Hepatic stellate cell (primary cell): ENCODE data around the gene CYP2D6.
"Not testable (repeated sequence)": the region's sequence is repeated elsewhere in the genome, so short reads cannot be mapped to it uniquely, and the experiment has no call there.

Source experiments
- DNase-seq: peaks from one replicate; pipeline ENCODE4 v3.0.0; 2011; ENCODE audit warnings: low spot score

The CYP2D6 gene

DNA sequence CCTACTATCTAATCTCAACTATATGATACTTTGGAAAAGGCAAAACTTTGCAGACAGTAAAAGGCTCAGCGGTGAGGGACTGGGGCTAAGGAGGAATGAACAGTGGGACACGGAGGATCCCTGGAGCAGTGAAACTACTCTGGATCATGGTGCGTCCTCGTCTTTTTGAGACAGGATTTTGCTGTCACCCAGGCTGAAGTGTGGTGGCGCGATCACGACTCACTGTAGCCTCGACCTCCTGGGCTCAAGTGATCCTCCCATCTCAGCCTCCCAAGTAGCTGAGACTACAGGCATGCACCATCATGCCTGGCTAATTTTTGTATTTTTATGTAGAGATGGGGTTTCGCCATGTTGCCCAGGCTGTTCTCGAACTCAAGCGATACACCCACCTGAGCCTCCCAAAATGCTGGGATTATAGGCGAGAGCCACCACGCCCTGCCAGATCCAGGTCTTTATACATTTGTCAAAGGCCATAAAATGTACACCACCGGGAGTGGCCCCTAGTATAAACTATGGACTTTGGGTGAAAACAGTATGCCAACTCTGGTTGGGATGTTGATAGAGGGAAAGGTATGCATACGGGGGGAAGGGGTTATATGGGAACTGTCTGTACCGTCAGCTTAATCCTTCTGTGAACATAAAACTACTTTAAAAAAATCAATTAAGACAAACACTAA, 28.0 kb upstream of the CYP2D6 start:
- no peak for DNase-seq

GRCh38 chr22:42156598-42156997, 26.0 kb upstream of the CYP2D6 start:
- DNase-seq, result no peak

DNA sequence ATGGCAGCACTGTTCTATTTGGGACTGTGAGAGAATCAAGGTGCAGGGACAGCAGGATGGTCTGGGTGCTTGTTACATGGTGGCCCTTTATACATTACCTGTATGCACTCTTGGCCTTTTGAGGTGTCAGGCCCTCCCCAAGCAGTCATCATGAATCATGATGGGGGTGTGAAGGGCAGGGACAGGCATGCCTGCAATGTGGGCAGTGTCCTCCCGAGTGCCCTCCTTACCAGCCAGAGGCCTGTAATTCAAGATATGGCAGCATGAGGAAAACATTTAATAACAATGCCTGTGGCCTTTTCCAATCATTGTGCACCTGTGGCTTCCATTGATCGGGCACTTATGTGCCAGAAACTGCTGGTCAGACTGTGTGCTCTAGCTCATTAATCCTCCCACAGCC, 25.5 kb upstream of the CYP2D6 start:
- DNase-seq, result no peak

DNA sequence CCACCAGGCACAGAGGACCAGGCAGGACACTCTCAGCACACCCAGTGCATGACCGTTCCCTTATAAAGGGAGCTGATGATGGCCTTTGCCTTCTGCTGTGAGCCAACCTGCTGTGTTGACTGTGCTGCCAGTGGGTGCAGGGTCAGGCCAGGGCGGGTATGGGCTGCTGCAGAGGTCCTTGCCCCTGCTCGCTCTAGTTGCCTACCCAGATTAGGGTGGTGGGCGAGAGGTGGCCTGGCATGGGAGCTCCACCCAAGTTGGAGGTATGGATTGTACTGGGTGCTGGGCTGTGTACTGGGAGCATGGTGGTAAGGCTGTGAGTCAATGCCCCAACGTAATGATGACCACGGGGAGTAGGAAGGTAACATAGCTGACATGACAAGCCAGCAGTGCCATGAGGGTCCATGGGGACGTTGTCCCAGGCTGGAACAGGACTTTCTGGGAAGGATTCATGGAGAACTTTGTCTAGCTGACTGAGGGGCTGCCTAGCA, 24.5 kb upstream of the CYP2D6 start:
- no peak for DNase-seq

GRCh38 chr22:42154293-42155052, 23.9 kb upstream of the CYP2D6 start:
- DNase-seq, result no peak

GRCh38 chr22:42152661-42153270, 22.2 kb upstream of the CYP2D6 start:
- no peak for DNase-seq

GRCh38 chr22:42151924-42152635, 21.5 kb upstream of the CYP2D6 start:
- peak; percentile 60 for DNase-seq

DNA sequence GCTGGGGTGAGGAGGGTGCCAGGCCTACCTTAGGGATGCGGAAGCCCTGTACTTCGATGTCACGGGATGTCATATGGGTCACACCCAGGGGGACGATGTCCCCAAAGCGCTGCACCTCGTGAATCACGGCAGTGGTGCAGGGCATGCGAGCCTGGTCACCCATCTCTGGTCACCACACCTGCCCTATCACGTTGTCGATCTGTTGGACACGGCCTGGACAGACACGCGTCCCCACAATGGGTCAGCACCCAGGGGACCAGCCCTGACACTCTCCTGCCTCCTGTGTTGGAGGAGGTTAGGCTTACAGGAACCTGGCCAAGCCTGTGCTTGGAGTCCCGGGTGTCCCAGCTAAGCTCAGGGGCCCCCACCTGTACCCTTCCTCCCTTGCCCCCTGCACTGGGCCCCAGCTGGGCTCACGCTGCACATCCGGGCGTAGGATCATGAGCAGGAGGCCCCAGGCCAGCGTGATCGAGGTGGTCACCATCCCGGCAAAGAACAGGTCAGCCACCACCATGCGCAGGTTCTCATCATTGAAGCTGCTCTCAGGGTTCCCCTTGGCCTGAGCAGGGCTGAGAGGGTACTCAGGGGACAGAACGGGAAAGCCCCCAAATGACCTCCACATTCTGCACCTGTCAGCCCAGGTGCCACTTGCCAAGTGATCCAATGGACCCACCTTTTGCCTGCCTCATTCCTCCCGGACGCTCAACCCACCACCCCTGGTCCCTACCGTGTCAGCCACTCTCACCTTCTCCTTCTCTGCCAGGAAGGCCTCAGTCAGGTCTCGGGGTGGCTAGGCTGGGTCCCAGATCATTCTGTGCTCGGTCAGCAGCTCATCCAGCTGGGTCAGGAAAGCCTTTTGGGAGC, 20.3 kb upstream of the CYP2D6 start:
- DNase-seq, result no peak

GRCh38 chr22:42149798-42150197, 19.2 kb upstream of the CYP2D6 start:
- not testable (repeated sequence) for DNase-seq

GRCh38 chr22:42145175-42145574, 14.6 kb upstream of the CYP2D6 start:
- DNase-seq, result no peak

GRCh38 chr22:42143859-42144822, 13.5 kb upstream of the CYP2D6 start:
- DNase-seq, result not testable (repeated sequence)

DNA sequence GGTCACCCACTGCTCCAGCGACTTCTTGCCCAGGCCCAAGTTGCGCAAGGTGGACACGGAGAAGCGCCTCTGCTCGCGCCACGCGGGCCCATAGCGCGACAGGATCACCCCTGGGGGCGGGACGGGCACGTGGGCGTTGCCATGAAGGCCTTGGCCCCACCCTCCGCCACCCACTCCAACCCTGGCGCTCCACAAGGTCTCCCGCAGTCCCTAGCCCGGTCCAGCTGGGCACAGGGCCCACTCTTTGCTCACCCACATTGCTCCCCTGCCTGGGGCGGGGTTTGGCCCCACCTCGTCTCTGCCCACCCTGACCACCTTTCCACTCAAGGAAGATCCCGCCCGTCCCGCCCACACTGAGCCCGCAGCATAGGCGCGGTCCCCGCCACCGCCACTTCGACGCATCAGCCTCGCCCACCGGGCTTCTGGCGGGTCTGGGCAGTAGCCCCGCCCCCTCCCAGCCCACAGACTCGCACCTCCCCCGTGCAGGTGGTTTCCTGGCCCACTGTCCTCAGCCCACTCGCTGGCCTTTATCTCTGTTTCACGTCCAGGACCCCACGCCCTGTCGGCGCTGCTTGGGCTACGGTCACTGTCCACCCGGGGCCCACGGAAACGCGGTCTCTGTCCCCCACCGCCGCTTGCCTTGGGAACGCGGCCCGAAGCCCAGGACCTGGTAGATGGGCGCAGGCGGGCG, 12.3 kb upstream of the CYP2D6 start:
- DNase-seq, result no peak

DNA sequence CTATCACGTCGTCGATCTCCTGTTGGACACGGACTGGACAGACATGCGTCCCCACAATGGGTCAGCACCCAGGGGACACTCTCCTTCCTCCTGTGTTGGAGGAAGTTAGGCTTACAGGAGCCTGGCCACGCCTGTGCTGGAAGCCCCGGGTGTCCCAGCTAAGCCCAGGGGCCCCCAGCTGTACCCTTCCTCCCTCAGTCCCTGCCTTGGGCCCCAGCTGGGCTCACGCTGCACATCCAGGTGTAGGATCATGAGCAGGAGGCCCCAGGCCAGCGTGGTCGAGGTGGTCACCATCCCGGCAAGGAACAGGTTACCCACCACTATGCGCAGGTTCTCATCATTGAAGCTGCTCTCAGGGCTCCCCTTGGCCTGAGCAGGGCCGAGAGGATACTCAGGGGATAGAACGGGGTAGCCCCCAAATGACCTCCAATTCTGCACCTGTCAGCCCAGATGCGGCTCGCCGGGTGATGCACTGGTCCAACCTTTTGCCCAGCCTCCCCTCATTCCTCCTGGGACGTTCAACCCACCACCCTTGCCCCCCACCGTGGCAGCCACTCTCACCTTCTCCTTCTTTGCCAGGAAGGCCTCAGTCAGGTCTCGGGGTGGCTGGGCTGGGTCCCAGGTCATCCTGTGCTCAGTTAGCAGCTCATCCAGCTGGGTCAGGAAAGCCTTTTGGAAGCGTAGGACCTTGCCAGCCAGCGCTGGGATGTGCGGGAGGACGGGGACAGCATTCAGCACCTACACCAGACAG, 10.9 kb upstream of the CYP2D6 start:
- DNase-seq, result not testable (repeated sequence)

- DNase-seq, result not testable (repeated sequence)
Observed at GRCh38 chr22:42140153-42140552, 9.5 kb upstream of the CYP2D6 start.

- DNase-seq, result not testable (repeated sequence)
Observed at GRCh38 chr22:42139508-42139907, 8.9 kb upstream of the CYP2D6 start.

DNA sequence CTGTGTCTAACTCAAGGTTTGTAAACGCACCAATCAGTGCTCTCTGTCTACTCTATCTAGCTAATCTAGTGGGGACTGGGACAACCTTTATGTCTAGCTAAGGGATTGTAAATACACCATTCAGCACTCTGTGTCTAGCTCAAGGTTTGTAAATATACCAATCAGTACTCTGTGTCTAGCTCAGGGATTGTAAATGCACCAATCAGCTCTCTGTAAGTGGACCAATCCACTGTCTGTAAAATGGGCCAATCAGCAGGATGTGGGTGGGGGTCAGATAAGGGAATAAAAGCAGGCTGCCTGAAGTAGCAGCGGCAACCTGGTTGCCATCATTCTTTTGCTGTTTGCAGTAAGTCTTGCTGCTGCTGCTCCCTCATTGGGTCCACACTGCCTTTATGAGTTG, 8.4 kb upstream of the CYP2D6 start:
- DNase-seq, result no peak

- no peak for DNase-seq
Observed at GRCh38 chr22:42138122-42138770, 7.6 kb upstream of the CYP2D6 start.

DNA sequence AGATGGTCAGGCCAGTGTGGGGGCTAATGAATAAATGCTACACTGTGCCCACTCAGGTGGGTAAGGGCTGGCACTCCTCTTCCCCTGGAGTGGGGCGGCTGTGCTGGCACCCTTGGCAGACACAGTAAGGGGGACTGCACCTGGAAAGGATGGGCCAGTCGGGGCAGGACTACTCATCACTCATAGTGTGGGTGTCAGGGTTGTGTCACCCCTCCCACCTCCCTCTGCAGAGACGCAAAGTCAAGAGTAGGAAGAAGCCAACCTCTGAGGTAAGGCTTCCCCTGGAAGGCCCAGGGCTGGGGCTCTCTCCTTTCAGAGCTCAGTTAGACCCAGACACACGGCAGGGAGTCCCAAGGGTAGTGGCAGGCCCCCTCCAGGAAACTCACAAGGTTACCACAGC, 5.1 kb upstream of the CYP2D6 start:
- not testable (repeated sequence) for DNase-seq
